GM12892 (cell line): ENCODE data around the gene NSDHL.

Experiments used
- POLR2AphosphoS5 ChIP-seq: IDR thresholded peaks from 2 replicates; pipeline ENCODE4 v1.6.1; 2011; ENCODE audit warnings: low read depth, low read length, control low read depth
- TAF1 ChIP-seq: IDR thresholded peaks from 2 replicates; pipeline ENCODE4 v1.6.1; 2011; ENCODE audit warnings: low read depth, mild to moderate bottlenecking, control low read depth, low read length, borderline replicate concordance

- TF ChIP-seq POLR2AphosphoS5: no peak
- TF ChIP-seq TAF1: no peak
These were observed 13.0 kb downstream of the NSDHL start for GRCh38 chrX:152843852-152844251.
